ENCODE measurements around the gene HGF. TPM values are rescaled to one million over a fixed set of nuclear protein-coding genes. Genes with fewer than 3 reads are reported as not detected.

HGF gene
- total and polyA plus RNA-seq, 12 donors: 1.2 to 5.8 (median 2.5) TPM

- Histone ChIP-seq H3K27me3 (no peaks in the 10 kb centered on the region), H3K4me3 (no peak overlapping the region), H3K27ac (no peak overlapping the region), H3K4me1 (peaks cover 0 to 14% (median 3%) of the 10 kb centered on the region in 9 donors), H3K9me3 (no peaks in the 10 kb centered on the region), H3K36me3 (no peaks in the 10 kb centered on the region)
- DNase-seq (no peak), ATAC-seq (no peak)
- intact Hi-C loops (cut with DNase I): no loop called here
- 36 to 39% methylated on average over 5 of the region's 5 CpGs for WGBS, 2 donors
- TF ChIP-seq CTCF (IDR thresholded peaks at IDR 0.05): no peak
These were observed 79.6 kb downstream of the HGF start for GRCh38 chr7:81690251-81690650.

GRCh38 chr7:81688622-81689411 is 81.0 kb downstream of the HGF start:
- WGBS, 2 donors: 76 to 83% methylated on average over 4 of the region's 4 CpGs
- intact Hi-C loops (cut with DNase I): no loop called here
- H3K4me3 ChIP-seq: no peak overlapping the region
- no peak overlapping the region for H3K27ac ChIP-seq
- DNase-seq (no peak), ATAC-seq (no peak)
- peaks cover 0 to 22% (median 6%) of the 10 kb centered on the region in 9 donors for H3K4me1 ChIP-seq
- H3K9me3 ChIP-seq: no peaks in the 10 kb centered on the region
- H3K36me3 ChIP-seq: no peaks in the 10 kb centered on the region
- no peaks in the 10 kb centered on the region for H3K27me3 ChIP-seq
- TF ChIP-seq CTCF (IDR thresholded peaks at IDR 0.05): no peak

GRCh38 chr7:81687062-81687461 is 82.8 kb downstream of the HGF start:
- no peak for DNase-seq
- H3K36me3 ChIP-seq: no peaks in the 10 kb centered on the region
- ATAC-seq: no peak
- H3K9me3 ChIP-seq: no peaks in the 10 kb centered on the region
- H3K27ac ChIP-seq: no peak overlapping the region
- no peaks in the 10 kb centered on the region for H3K27me3 ChIP-seq
- no peak for TF ChIP-seq CTCF (IDR thresholded peaks at IDR 0.05)
- H3K4me3 ChIP-seq: no peak overlapping the region
- intact Hi-C loops (cut with DNase I): no loop called here
- peaks cover 0 to 22% (median 6%) of the 10 kb centered on the region in 9 donors for H3K4me1 ChIP-seq

- H3K4me3 ChIP-seq: no peak overlapping the region
- no peak for TF ChIP-seq CTCF (IDR thresholded peaks at IDR 0.05)
- H3K36me3 ChIP-seq: no peaks in the 10 kb centered on the region
- intact Hi-C loops (cut with DNase I): no loop called here
- DNase-seq: no peak
- WGBS, 2 donors: 67 to 75% methylated on average over 3 of the region's 3 CpGs
- H3K27ac ChIP-seq: peak overlapping the region in 6 of 10 donors; percentile 6 to 53 (median 22)
- H3K4me1 ChIP-seq: peaks cover 0 to 16% (median 0%) of the 10 kb centered on the region in 9 donors
- peak in 1 of 8 donors; percentile 27 for ATAC-seq
- H3K27me3 ChIP-seq: no peaks in the 10 kb centered on the region
- H3K9me3 ChIP-seq: no peaks in the 10 kb centered on the region
These were observed 84.5 kb downstream of the HGF start for GRCh38 chr7:81685270-81685868.

All from heart right ventricle (tissue), 16 donors.